MM.1S (cell line): ENCODE results near the gene CAST.

Experiments
- DNase-seq: peaks from one replicate; pipeline ENCODE4 v3.0.0-alpha.2; 2015
- H2AFZ ChIP-seq: fragments of 300-600 bp; sonication (generic); 2 replicates; pipeline ENCODE4 v1.6.0; 2016; ENCODE audit warnings: antibody characterized with exemption, low read length
- H3F3A ChIP-seq: fragments of 300-600 bp; sonication (generic); 2 replicates; pipeline ENCODE4 v1.6.1; 2016; ENCODE audit warnings: mild to moderate bottlenecking, antibody characterized with exemption, low read length, moderate library complexity, mixed read lengths; ENCODE audit not compliant: insufficient read depth
- H3K27ac ChIP-seq: fragments of 300-600 bp; sonication (generic); 2 replicates; pipeline ENCODE4 v1.5.1; 2016; ENCODE audit warnings: mild to moderate bottlenecking, low read length
- H3K27me3 ChIP-seq: fragments of 300-600 bp; sonication (generic); replicated peaks from 2 replicates; pipeline ENCODE4 v1.6.0; 2016; ENCODE audit warnings: low read length; ENCODE audit not compliant: insufficient read depth
- H3K36me3 ChIP-seq: fragments of 300-600 bp; sonication (generic); replicated peaks from 2 replicates; pipeline ENCODE4 v1.6.1; 2016; ENCODE audit warnings: mild to moderate bottlenecking, low read length, mixed read lengths; ENCODE audit not compliant: insufficient read depth
- H3K4me1 ChIP-seq: fragments of 300-600 bp; sonication (generic); 2 replicates; pipeline ENCODE4 v1.6.1; 2016; ENCODE audit warnings: low read length, mixed read lengths
- H3K4me2 ChIP-seq: fragments of 300-600 bp; sonication (generic); 2 replicates; pipeline ENCODE4 v1.6.0; 2016; ENCODE audit warnings: low read depth, low read length
- H3K4me3 ChIP-seq: fragments of 300-600 bp; sonication (generic); 2 replicates; pipeline ENCODE4 v1.5.1; 2016; ENCODE audit warnings: low read length, mixed read lengths
- H3K79me2 ChIP-seq: fragments of 300-600 bp; sonication (generic); 2 replicates; pipeline ENCODE4 v1.6.1; 2016; ENCODE audit warnings: mixed run types, low read length, mixed read lengths
- H3K9ac ChIP-seq: fragments of 300-600 bp; sonication (generic); 2 replicates; pipeline ENCODE4 v1.6.1; 2016; ENCODE audit warnings: low read length, mixed read lengths
- H3K9me2 ChIP-seq: fragments of 300-600 bp; sonication (generic); replicated peaks from 2 replicates; pipeline ENCODE4 v1.6.1; 2016; ENCODE audit warnings: mild to moderate bottlenecking, low read length, mixed read lengths; ENCODE audit not compliant: insufficient read depth
- H3K9me3 ChIP-seq: fragments of 300-600 bp; sonication (generic); replicated peaks from 2 replicates; pipeline ENCODE4 v1.6.1; 2016; ENCODE audit warnings: mild to moderate bottlenecking, low read length, mixed read lengths; ENCODE audit not compliant: insufficient read depth
- H4K20me1 ChIP-seq: fragments of 300-600 bp; sonication (generic); 2 replicates; pipeline ENCODE4 v1.6.1; 2016; ENCODE audit warnings: mild to moderate bottlenecking, low read length, moderate library complexity, mixed read lengths; ENCODE audit not compliant: insufficient read depth
- EZH2 ChIP-seq: fragments of 300-600 bp; sonication (generic); optimal IDR thresholded peaks from 2 replicates; pipeline ENCODE3; 2017; ENCODE audit warnings: low read depth, mild to moderate bottlenecking, antibody characterized with exemption, low read length, mixed read lengths
- EZH2phosphoT487 ChIP-seq: fragments of 300-600 bp; sonication (generic); IDR thresholded peaks from 2 replicates; pipeline ENCODE4 v1.6.1; 2018; ENCODE audit warnings: antibody characterized with exemption, low read length
- TF ChIP-seq, protein P1 (sequence below): fragments of 300-600 bp; sonication (generic); IDR thresholded peaks from 2 replicates; pipeline ENCODE4 v1.5.1; 2016; ENCODE audit warnings: antibody characterized with exemption, low read length, mixed read lengths

The CAST gene

DNA sequence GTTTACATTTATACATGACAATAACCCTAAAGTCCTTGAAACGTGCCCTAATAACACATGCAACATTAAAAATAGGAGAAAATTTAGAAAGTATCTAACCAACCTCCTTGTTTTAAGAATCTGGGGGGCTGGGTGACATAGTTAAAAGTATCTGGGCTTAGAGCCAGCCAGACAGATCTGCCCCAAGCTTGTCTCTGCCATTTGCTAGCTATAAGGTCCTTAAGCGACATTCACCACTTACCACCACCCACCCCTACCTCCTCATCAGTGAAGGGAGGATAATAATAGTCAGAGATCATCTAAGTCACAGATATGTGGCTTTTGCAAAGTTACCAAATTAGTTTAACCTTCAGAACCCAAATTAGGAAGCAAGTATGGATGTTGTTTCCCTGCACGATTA is 33.8 kb upstream of the CAST start:
- H3K4me1 ChIP-seq = peaks cover 11% of the 10 kb centered on the region
- no peak overlapping the region for H3K27ac ChIP-seq
- H4K20me1 ChIP-seq = no peaks in the 10 kb centered on the region
- no peaks in the 10 kb centered on the region for H3F3A ChIP-seq
- no peaks in the 10 kb centered on the region for H3K9me2 ChIP-seq
- no peaks in the 10 kb centered on the region for H3K9me3 ChIP-seq
- no peaks in the 10 kb centered on the region for H3K79me2 ChIP-seq
- no peak for DNase-seq
- H2AFZ ChIP-seq = no peak overlapping the region
- H3K27me3 ChIP-seq = no peaks in the 10 kb centered on the region
- peak overlapping the region; percentile 36; the same call in 1 of the 2 replicates for H3K4me2 ChIP-seq
- TF ChIP-seq EZH2 = no peak
- H3K9ac ChIP-seq = no peak overlapping the region
- H3K36me3 ChIP-seq = no peaks in the 10 kb centered on the region
- no peak overlapping the region for H3K4me3 ChIP-seq

DNA sequence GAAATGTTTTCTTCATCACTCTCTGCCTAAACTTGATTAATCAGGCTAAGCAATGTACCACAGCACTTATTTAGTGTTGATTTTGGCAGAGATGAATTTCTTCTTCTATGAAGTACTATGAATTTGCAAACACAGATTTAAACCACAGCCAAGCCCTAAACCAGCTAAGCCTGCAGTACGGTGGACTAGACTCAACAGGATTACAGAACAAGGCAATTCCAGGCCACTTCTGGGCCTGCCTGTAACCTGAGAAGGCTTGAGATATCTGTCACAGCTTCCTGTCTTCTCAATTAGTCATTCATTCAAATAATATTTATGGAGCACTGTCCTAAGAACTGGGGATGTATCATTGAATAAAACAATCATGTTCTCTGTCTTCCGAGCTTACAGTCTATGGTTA is 32.4 kb upstream of the CAST start:
- Histone ChIP-seq H3K4me2 (no peak overlapping the region), H4K20me1 (no peaks in the 10 kb centered on the region), H3K4me3 (no peak overlapping the region), H3K27ac (no peak overlapping the region), H3F3A (no peaks in the 10 kb centered on the region), H3K79me2 (no peaks in the 10 kb centered on the region), H3K27me3 (no peaks in the 10 kb centered on the region), H3K9ac (no peak overlapping the region), H3K9me3 (no peaks in the 10 kb centered on the region), H2AFZ (no peak overlapping the region), H3K36me3 (no peaks in the 10 kb centered on the region), H3K9me2 (no peaks in the 10 kb centered on the region), H3K4me1 (peaks cover 11% of the 10 kb centered on the region)
- TF ChIP-seq EZH2phosphoT487 = no peak
- TF ChIP-seq, protein P1, sequence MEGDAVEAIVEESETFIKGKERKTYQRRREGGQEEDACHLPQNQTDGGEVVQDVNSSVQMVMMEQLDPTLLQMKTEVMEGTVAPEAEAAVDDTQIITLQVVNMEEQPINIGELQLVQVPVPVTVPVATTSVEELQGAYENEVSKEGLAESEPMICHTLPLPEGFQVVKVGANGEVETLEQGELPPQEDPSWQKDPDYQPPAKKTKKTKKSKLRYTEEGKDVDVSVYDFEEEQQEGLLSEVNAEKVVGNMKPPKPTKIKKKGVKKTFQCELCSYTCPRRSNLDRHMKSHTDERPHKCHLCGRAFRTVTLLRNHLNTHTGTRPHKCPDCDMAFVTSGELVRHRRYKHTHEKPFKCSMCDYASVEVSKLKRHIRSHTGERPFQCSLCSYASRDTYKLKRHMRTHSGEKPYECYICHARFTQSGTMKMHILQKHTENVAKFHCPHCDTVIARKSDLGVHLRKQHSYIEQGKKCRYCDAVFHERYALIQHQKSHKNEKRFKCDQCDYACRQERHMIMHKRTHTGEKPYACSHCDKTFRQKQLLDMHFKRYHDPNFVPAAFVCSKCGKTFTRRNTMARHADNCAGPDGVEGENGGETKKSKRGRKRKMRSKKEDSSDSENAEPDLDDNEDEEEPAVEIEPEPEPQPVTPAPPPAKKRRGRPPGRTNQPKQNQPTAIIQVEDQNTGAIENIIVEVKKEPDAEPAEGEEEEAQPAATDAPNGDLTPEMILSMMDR = no peak
- no peak for TF ChIP-seq EZH2
- no peak for DNase-seq

DNA sequence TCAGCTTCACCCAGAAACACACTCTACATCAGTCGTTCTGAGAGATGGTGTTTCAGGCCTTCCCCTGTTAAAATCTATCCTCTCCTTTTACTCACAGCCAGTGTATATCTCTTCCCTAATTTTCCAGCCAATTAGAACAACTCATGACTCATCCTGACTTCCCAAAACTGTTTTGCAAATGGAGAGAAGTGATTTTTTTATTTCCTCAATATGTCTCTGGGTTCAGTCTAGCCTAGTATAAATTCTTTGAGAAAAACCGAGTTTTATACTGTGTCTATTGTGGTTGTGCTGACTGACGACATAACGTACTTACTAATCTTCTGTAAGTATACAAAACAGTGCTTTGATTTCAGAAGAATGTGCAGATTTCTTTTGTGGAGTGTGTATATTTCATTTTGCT is 28.4 kb upstream of the CAST start:
- no peak overlapping the region for H3K27ac ChIP-seq
- no peak for DNase-seq
- H3K36me3 ChIP-seq = no peaks in the 10 kb centered on the region
- no peaks in the 10 kb centered on the region for H4K20me1 ChIP-seq
- H3K4me1 ChIP-seq = no peaks in the 10 kb centered on the region
- no peak for TF ChIP-seq EZH2phosphoT487
- TF ChIP-seq, protein P1 = no peak
- TF ChIP-seq EZH2 = no peak
- no peak overlapping the region for H3K9ac ChIP-seq
- H3K4me3 ChIP-seq = no peak overlapping the region
- H3F3A ChIP-seq = no peaks in the 10 kb centered on the region
- no peak overlapping the region for H2AFZ ChIP-seq
- H3K9me3 ChIP-seq = no peaks in the 10 kb centered on the region
- H3K9me2 ChIP-seq = no peaks in the 10 kb centered on the region
- no peaks in the 10 kb centered on the region for H3K27me3 ChIP-seq
- H3K4me2 ChIP-seq = no peak overlapping the region
- H3K79me2 ChIP-seq = no peaks in the 10 kb centered on the region

DNA sequence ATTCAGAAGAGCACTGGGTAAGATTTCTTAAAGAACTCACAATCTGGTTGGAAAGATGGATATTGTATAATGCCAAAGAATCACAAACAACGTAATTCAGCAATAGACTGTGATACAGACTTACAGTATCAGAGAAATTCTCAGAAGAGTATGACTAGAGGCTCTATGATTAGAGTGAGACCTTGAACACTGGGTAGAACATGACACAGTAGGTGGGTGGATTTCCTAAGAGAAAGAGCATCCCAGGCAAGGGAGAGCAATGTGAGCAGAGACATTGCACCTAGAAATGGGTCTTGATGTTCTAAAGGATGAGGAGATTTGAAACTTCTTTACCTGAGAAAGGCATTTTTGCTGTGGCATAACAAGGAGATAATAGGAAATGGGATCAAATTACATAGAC is 27.3 kb upstream of the CAST start:
- Histone ChIP-seq H3K27ac (no peak overlapping the region), H2AFZ (no peak overlapping the region), H3K4me1 (no peaks in the 10 kb centered on the region)

More for the DNA sequence above, 27.3 kb upstream of the CAST start:
- no peak overlapping the region for H3K4me3 ChIP-seq
- TF ChIP-seq, protein P1 = no peak
- TF ChIP-seq EZH2phosphoT487 (no peak), EZH2 (no peak)
- no peaks in the 10 kb centered on the region for H3K9me2 ChIP-seq
- H4K20me1 ChIP-seq = no peaks in the 10 kb centered on the region
- H3K79me2 ChIP-seq = no peaks in the 10 kb centered on the region
- no peaks in the 10 kb centered on the region for H3K36me3 ChIP-seq
- no peaks in the 10 kb centered on the region; the same call in 1 of the 2 replicates for H3K27me3 ChIP-seq
- H3K9me3 ChIP-seq = no peaks in the 10 kb centered on the region
- no peaks in the 10 kb centered on the region for H3F3A ChIP-seq
- no peak overlapping the region for H3K4me2 ChIP-seq
- DNase-seq = no peak
- no peak overlapping the region for H3K9ac ChIP-seq
